HepG2 (cell line): Measurements from ENCODE around the gene CEP83. TPM values are rescaled to one million over a fixed set of nuclear protein-coding genes. Genes with fewer than 3 reads are reported as not detected.
A peak's percentile ranks its signal among the peaks of the same experiment; 100 is the strongest.

Experiments used
- MLXIP ChIP-seq: sonication (generic); formaldehyde crosslinking; IDR thresholded peaks from 2 replicates; pipeline ENCODE4 v1.9.0; 2021; ENCODE audit warnings: missing genetic modification reagents, borderline replicate concordance
- RBFOX2 ChIP-seq: fragments of 200-400 bp; formaldehyde crosslinking; IDR thresholded peaks from 2 replicates; pipeline ENCODE4 v1.6.1; 2017; ENCODE audit warnings: low read depth, mild to moderate bottlenecking, low read length
- ZNF235 ChIP-seq: sonication (generic); formaldehyde crosslinking; IDR thresholded peaks from 2 replicates; pipeline ENCODE4 v1.8.1; 2023; ENCODE audit warnings: mild to moderate bottlenecking, missing genetic modification reagents, borderline replicate concordance
- ZNF749 ChIP-seq: sonication (generic); formaldehyde crosslinking; IDR thresholded peaks from 2 replicates; pipeline ENCODE4 v1.8.0; 2022; ENCODE audit warnings: mild to moderate bottlenecking, missing genetic modification reagents, moderate library complexity, borderline replicate concordance
- ZNF775 ChIP-seq: sonication (generic); formaldehyde crosslinking; IDR thresholded peaks from 2 replicates; pipeline ENCODE4 v1.4.0; 2020; ENCODE audit warnings: missing genetic modification reagents, mild to moderate bottlenecking, moderate library complexity, borderline replicate concordance
- ZNF879 ChIP-seq: sonication (generic); formaldehyde crosslinking; IDR thresholded peaks from 2 replicates; pipeline ENCODE4 v1.8.1; 2023; ENCODE audit warnings: missing genetic modification reagents
- ZSCAN29 ChIP-seq: sonication (generic); formaldehyde crosslinking; conservative IDR thresholded peaks from 2 replicates; pipeline ENCODE4 v1.4.0; 2020; ENCODE audit warnings: mild to moderate bottlenecking, missing genetic modification reagents
- polyA plus RNA-seq, 8 experiments: library from polyadenylated mRNA; depleted of rRNA in 3 of 8; stranded (reverse) in 7 of 8; unstranded in 1 of 8; fragments of >200 nt; fragmentation: Illumina TruSeq in 4 of 8; extraction: Trizol in 4 of 8; gene quantifications; 2 replicates each; pipeline versions ENCODE4 v1.2.1 to v1.2.3, GENCODE V29; 2011 to 2016; ENCODE audit warnings: low read depth in 4 of 8, missing spikeins in 1 of 8, mixed read lengths in 1 of 8; ENCODE audit not compliant: insufficient read depth in 1 of 8
- total RNA-seq, 5 experiments: library from RNA; depleted of rRNA; stranded (reverse); fragments of >200 nt; fragmentation: Illumina TruSeq; extraction: Trizol; gene quantifications; 2 replicates each; pipeline ENCODE4 v1.2.3, GENCODE V29; 2016; ENCODE audit warnings: low read depth in 1 of 5
- TF ChIP-seq, protein P1 (sequence below): sonication (generic); formaldehyde crosslinking; IDR thresholded peaks from 2 replicates; pipeline ENCODE4 v1.4.0; 2020; ENCODE audit warnings: missing genetic modification reagents
- TF ChIP-seq, protein P2 (sequence below): conservative IDR thresholded peaks from 2 replicates; pipeline ENCODE4 v1.6.1; 2018; ENCODE audit warnings: missing genetic modification reagents
- TF ChIP-seq, protein P3 (sequence below): sonication (generic); formaldehyde crosslinking; IDR thresholded peaks from 2 replicates; pipeline ENCODE4 v1.5.0; 2020; ENCODE audit warnings: missing genetic modification reagents
- TF ChIP-seq, protein P4 (sequence below): sonication (generic); formaldehyde crosslinking; IDR thresholded peaks from 2 replicates; pipeline ENCODE4 v1.5.0; 2020; ENCODE audit warnings: missing genetic modification reagents

The CEP83 gene
- total and polyA plus RNA-seq, 2 of the 13 experiments (the other 11 are each of a cell fraction or from before 2014, with no cell fraction given), result 6.2 to 19.2 TPM

- TF ChIP-seq MLXIP (CRISPR knock-in tag) (no peak), RBFOX2 (peak; percentile 89), ZNF775 (CRISPR knock-in tag) (no peak), ZSCAN29 (CRISPR knock-in tag) (0 out of 2 replicates have a peak, but pooled peaks have one; percentile 14), ZNF749 (CRISPR knock-in tag) (peak; percentile 87), ZNF879 (CRISPR knock-in tag) (peak; percentile 79; the same call in 1 of the 2 replicates), ZNF235 (CRISPR knock-in tag) (no peak)
- TF ChIP-seq, protein P1, sequence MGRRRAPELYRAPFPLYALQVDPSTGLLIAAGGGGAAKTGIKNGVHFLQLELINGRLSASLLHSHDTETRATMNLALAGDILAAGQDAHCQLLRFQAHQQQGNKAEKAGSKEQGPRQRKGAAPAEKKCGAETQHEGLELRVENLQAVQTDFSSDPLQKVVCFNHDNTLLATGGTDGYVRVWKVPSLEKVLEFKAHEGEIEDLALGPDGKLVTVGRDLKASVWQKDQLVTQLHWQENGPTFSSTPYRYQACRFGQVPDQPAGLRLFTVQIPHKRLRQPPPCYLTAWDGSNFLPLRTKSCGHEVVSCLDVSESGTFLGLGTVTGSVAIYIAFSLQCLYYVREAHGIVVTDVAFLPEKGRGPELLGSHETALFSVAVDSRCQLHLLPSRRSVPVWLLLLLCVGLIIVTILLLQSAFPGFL (CRISPR knock-in tag), result no peak; the same call in 1 of the 2 replicates
- TF ChIP-seq, protein P2, sequence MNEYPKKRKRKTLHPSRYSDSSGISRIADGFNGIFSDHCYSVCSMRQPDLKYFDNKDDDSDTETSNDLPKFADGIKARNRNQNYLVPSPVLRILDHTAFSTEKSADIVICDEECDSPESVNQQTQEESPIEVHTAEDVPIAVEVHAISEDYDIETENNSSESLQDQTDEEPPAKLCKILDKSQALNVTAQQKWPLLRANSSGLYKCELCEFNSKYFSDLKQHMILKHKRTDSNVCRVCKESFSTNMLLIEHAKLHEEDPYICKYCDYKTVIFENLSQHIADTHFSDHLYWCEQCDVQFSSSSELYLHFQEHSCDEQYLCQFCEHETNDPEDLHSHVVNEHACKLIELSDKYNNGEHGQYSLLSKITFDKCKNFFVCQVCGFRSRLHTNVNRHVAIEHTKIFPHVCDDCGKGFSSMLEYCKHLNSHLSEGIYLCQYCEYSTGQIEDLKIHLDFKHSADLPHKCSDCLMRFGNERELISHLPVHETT (CRISPR knock-in tag), result peak; percentile 92
- TF ChIP-seq, protein P3, sequence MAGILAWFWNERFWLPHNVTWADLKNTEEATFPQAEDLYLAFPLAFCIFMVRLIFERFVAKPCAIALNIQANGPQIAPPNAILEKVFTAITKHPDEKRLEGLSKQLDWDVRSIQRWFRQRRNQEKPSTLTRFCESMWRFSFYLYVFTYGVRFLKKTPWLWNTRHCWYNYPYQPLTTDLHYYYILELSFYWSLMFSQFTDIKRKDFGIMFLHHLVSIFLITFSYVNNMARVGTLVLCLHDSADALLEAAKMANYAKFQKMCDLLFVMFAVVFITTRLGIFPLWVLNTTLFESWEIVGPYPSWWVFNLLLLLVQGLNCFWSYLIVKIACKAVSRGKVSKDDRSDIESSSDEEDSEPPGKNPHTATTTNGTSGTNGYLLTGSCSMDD, result no peak
- TF ChIP-seq, protein P4, sequence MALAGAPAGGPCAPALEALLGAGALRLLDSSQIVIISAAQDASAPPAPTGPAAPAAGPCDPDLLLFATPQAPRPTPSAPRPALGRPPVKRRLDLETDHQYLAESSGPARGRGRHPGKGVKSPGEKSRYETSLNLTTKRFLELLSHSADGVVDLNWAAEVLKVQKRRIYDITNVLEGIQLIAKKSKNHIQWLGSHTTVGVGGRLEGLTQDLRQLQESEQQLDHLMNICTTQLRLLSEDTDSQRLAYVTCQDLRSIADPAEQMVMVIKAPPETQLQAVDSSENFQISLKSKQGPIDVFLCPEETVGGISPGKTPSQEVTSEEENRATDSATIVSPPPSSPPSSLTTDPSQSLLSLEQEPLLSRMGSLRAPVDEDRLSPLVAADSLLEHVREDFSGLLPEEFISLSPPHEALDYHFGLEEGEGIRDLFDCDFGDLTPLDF, result no peak
Measured at GRCh38 chr12:94459728-94460615, at the start of gene CEP83 (continued).
